ENCODE measurements around the gene COMMD10. TPM values are rescaled to one million over a fixed set of nuclear protein-coding genes. Genes with fewer than 3 reads are reported as not detected.

COMMD10 gene
- total RNA-seq, 1 donor from 2014 or later: 31.6 TPM

- H3K36me3 Mint-ChIP-seq (ENCODE audit: insufficient read depth): peaks cover 45% of the 10 kb centered on the region
- H3K27ac Mint-ChIP-seq: no peak overlapping the region
- no peaks in the 10 kb centered on the region for H3K27me3 Mint-ChIP-seq
- peaks cover 10% of the 10 kb centered on the region for H3K4me1 Mint-ChIP-seq (ENCODE audit: low read depth)
- peaks cover 39% of the 10 kb centered on the region for H3K9me3 Mint-ChIP-seq (ENCODE audit: low read depth)
- DNase-seq (ENCODE audit: low spot score, unreplicated experiment): no peak
- no peak overlapping the region for H3K4me3 Mint-ChIP-seq (ENCODE audit: low read depth)
- no peak for TF ChIP-seq CTCF (IDR thresholded peaks at IDR 0.05; ENCODE audit: unreplicated experiment)
Measured at GRCh38 chr5:116308391-116308790, 223.6 kb downstream of the COMMD10 start.

- Mint-ChIP-seq H3K9me3 (ENCODE audit: low read depth) (peaks cover 23% of the 10 kb centered on the region), H3K27me3 (no peaks in the 10 kb centered on the region), H3K4me3 (ENCODE audit: low read depth) (no peak overlapping the region), H3K36me3 (ENCODE audit: insufficient read depth) (peaks cover 20% of the 10 kb centered on the region), H3K4me1 (ENCODE audit: low read depth) (peaks cover 1% of the 10 kb centered on the region), H3K27ac (no peak overlapping the region)
- DNase-seq (ENCODE audit: low spot score, unreplicated experiment): no peak
- TF ChIP-seq CTCF (IDR thresholded peaks at IDR 0.05; ENCODE audit: unreplicated experiment): no peak
Measured at GRCh38 chr5:116313366-116313765, 228.5 kb downstream of the COMMD10 start.

- peaks cover 11% of the 10 kb centered on the region for H3K9me3 Mint-ChIP-seq (ENCODE audit: low read depth)
- H3K4me1 Mint-ChIP-seq (ENCODE audit: low read depth): peaks cover 1% of the 10 kb centered on the region
- no peaks in the 10 kb centered on the region for H3K27me3 Mint-ChIP-seq
- DNase-seq (ENCODE audit: low spot score, unreplicated experiment): no peak
- peaks cover 11% of the 10 kb centered on the region for H3K36me3 Mint-ChIP-seq (ENCODE audit: insufficient read depth)
- TF ChIP-seq CTCF (IDR thresholded peaks at IDR 0.05; ENCODE audit: unreplicated experiment): no peak
- H3K4me3 Mint-ChIP-seq (ENCODE audit: low read depth): no peak overlapping the region
- H3K27ac Mint-ChIP-seq: no peak overlapping the region
Measured at GRCh38 chr5:116315531-116315930, 230.7 kb downstream of the COMMD10 start.

- H3K4me3 Mint-ChIP-seq (ENCODE audit: low read depth): no peak overlapping the region
- H3K36me3 Mint-ChIP-seq (ENCODE audit: insufficient read depth): peaks cover 7% of the 10 kb centered on the region
- no peak for DNase-seq (ENCODE audit: low spot score, unreplicated experiment)
- H3K4me1 Mint-ChIP-seq (ENCODE audit: low read depth): peaks cover 1% of the 10 kb centered on the region
- no peak for TF ChIP-seq CTCF (IDR thresholded peaks at IDR 0.05; ENCODE audit: unreplicated experiment)
- H3K27me3 Mint-ChIP-seq: no peaks in the 10 kb centered on the region
- peaks cover 6% of the 10 kb centered on the region for H3K9me3 Mint-ChIP-seq (ENCODE audit: low read depth)
- H3K27ac Mint-ChIP-seq: no peak overlapping the region
Measured at GRCh38 chr5:116318091-116318854, 233.4 kb downstream of the COMMD10 start.

- H3K9me3 Mint-ChIP-seq (ENCODE audit: low read depth): peaks cover 7% of the 10 kb centered on the region
- no peaks in the 10 kb centered on the region for H3K27me3 Mint-ChIP-seq
- DNase-seq (ENCODE audit: low spot score, unreplicated experiment): no peak
- no peak overlapping the region for H3K4me3 Mint-ChIP-seq (ENCODE audit: low read depth)
- peaks cover 11% of the 10 kb centered on the region for H3K36me3 Mint-ChIP-seq (ENCODE audit: insufficient read depth)
- no peaks in the 10 kb centered on the region for H3K4me1 Mint-ChIP-seq (ENCODE audit: low read depth)
- H3K27ac Mint-ChIP-seq: no peak overlapping the region
- TF ChIP-seq CTCF (IDR thresholded peaks at IDR 0.05; ENCODE audit: unreplicated experiment): no peak
Measured at GRCh38 chr5:116320486-116320885, 235.7 kb downstream of the COMMD10 start.
